H1 (cell line): ENCODE results near the gene MYCBPAP. TPM values are rescaled to one million over a fixed set of nuclear protein-coding genes. Genes with fewer than 3 reads are reported as not detected.

Source experiments
- BACH1 ChIP-seq: IDR thresholded peaks from 2 replicates; pipeline ENCODE4 v1.6.1; 2012; ENCODE audit warnings: low read length, improper control_type of control experiment
- BCL11A ChIP-seq, 2 experiments: IDR thresholded peaks; one replicate each; pipeline ENCODE4 v1.6.1; 2011; ENCODE audit warnings: low read depth in 2 of 2, low read length in 2 of 2, mild to moderate bottlenecking in 2 of 2
- CHD2 ChIP-seq: IDR thresholded peaks from 2 replicates; pipeline ENCODE4 v1.6.1; 2012; ENCODE audit warnings: low read length, improper control_type of control experiment
- CTCF ChIP-seq, 3 experiments: IDR thresholded peaks; 1 replicate in 2 of 3; 2 replicates in 1 of 3; pipeline versions ENCODE4 v1.5.1 to v1.6.1; 2011; ENCODE audit warnings: low read length in 3 of 3, mild to moderate bottlenecking in 3 of 3, inconsistent platforms in 2 of 3, low read depth in 1 of 3, moderate library complexity in 1 of 3; ENCODE audit not compliant: insufficient read depth in 1 of 3; ENCODE audit errors: control extremely low read depth in 1 of 3
- E2F6 ChIP-seq: IDR thresholded peaks from 2 replicates; pipeline ENCODE4 v1.6.1; 2012; ENCODE audit warnings: inconsistent platforms
- EZH2 ChIP-seq: fragments of 200-600 bp; sonication (generic); IDR thresholded peaks from 2 replicates; pipeline ENCODE4 v1.7.1; 2012; ENCODE audit warnings: low read depth, mild to moderate bottlenecking, moderate library complexity, low read length, inconsistent platforms; ENCODE audit not compliant: severe bottlenecking
- GABPA ChIP-seq: IDR thresholded peaks from 2 replicates; pipeline ENCODE4 v1.6.1; 2011; ENCODE audit warnings: mild to moderate bottlenecking, low read length, moderate library complexity, borderline replicate concordance; ENCODE audit not compliant: insufficient read depth
- GTF2F1 ChIP-seq: IDR thresholded peaks from 2 replicates; pipeline ENCODE4 v1.6.1; 2012; ENCODE audit warnings: low read depth, low read length, improper control_type of control experiment, borderline replicate concordance
- JUN ChIP-seq: IDR thresholded peaks from 2 replicates; pipeline ENCODE4 v1.6.1; 2011; ENCODE audit warnings: low read depth, mild to moderate bottlenecking, improper control_type of control experiment, low read length
- KDM5A ChIP-seq: fragments of 200-600 bp; IDR thresholded peaks from 2 replicates; pipeline ENCODE4 v1.7.1; 2012; ENCODE audit warnings: mild to moderate bottlenecking, low read length, inconsistent platforms, mixed read lengths
- MAX ChIP-seq: IDR thresholded peaks from 2 replicates; pipeline ENCODE4 v1.6.1; 2012; ENCODE audit warnings: inconsistent platforms
- NRF1 ChIP-seq: IDR thresholded peaks from 2 replicates; pipeline ENCODE4 v1.6.1; 2011; ENCODE audit warnings: mild to moderate bottlenecking, low read depth, low read length, improper control_type of control experiment
- POU5F1 ChIP-seq: IDR thresholded peaks from 2 replicates; pipeline ENCODE4 v1.6.1; 2011; ENCODE audit warnings: low read depth, mild to moderate bottlenecking, low read length, moderate library complexity
- SP4 ChIP-seq: IDR thresholded peaks from 2 replicates; pipeline ENCODE4 v1.6.1; 2012; ENCODE audit warnings: low read length, inconsistent platforms
- SRF ChIP-seq: IDR thresholded peaks from 2 replicates; pipeline ENCODE4 v1.6.1; 2011; ENCODE audit warnings: mild to moderate bottlenecking, low read depth, low read length, moderate library complexity
- SUZ12 ChIP-seq: fragments of 200-600 bp; sonication (generic); IDR thresholded peaks from 2 replicates; pipeline ENCODE4 v1.6.1; 2012; ENCODE audit warnings: mild to moderate bottlenecking, inconsistent platforms, low read length, moderate library complexity, mixed read lengths
- TAF7 ChIP-seq: optimal IDR thresholded peaks from 2 replicates; pipeline ENCODE3; 2011; ENCODE audit warnings: low read depth, mild to moderate bottlenecking, inconsistent platforms, low read length, moderate library complexity, borderline replicate concordance
- TEAD4 ChIP-seq: IDR thresholded peaks from 2 replicates; pipeline ENCODE4 v1.6.1; 2012; ENCODE audit warnings: low read depth, low read length, inconsistent platforms, mixed read lengths
- polyA plus RNA-seq, 7 experiments: library from polyadenylated mRNA; depleted of rRNA in 3 of 7; stranded (reverse) in 5 of 7; unstranded in 2 of 7; fragments of >200 nt in 5 of 7; fragments of 200-250 nt in 2 of 7; gene quantifications; 1 replicate in 5 of 7; 2 replicates in 1 of 7; 4 replicates in 1 of 7; pipeline versions ENCODE4 v1.2.1 to v1.2.3, GENCODE V29; 2011 to 2013; ENCODE audit warnings: missing spikeins in 2 of 7, mixed read lengths in 2 of 7
- total RNA-seq: library from RNA; stranded (reverse); fragmentation: NEBNext Ultra II Directional; extraction: Animal tissue kit (Norgen Biotek cat#: 25700); gene quantifications from 2 replicates; pipeline ENCODE4 v1.2.1, GENCODE V29; 2021
- TF ChIP-seq, protein P1 (sequence below): IDR thresholded peaks from 2 replicates; pipeline ENCODE4 v1.6.1; 2012; ENCODE audit warnings: low read length, inconsistent platforms

Gene MYCBPAP
- total and polyA plus RNA-seq, 2 of the 8 experiments (the other 6 are each of a cell fraction or from before 2014, with no cell fraction given), result 0.89 to 3.3 TPM

- TF ChIP-seq CTCF (IDR thresholded peaks at IDR 0.05; ENCODE audit: control extremely low read depth in 1 of 3, insufficient read depth in 1 of 3, low read depth in 1 of 3, low read length in 3 of 3) (peak; percentile 96 to 99 (median 98)), GTF2F1 (0 out of 2 replicates have a peak, but pooled peaks have one; percentile 54), SP4 (peak; percentile 98), GABPA (peak; percentile 51; the same call in 1 of the 2 replicates), MAX (peak; percentile 83), BCL11A (IDR thresholded peaks at IDR 0.05; ENCODE audit: low read depth in 2 of 2, low read length in 2 of 2) (no peak), EZH2 (no peak), E2F6 (no peak), KDM5A (peak; percentile 84), JUN (no peak), POU5F1 (no peak), CHD2 (no peak), SUZ12 (no peak), NRF1 (no peak), BACH1 (no peak), TEAD4 (peak; percentile 64; the same call in 1 of the 2 replicates), SRF (no peak), TAF7 (no peak)
- TF ChIP-seq, protein P1, sequence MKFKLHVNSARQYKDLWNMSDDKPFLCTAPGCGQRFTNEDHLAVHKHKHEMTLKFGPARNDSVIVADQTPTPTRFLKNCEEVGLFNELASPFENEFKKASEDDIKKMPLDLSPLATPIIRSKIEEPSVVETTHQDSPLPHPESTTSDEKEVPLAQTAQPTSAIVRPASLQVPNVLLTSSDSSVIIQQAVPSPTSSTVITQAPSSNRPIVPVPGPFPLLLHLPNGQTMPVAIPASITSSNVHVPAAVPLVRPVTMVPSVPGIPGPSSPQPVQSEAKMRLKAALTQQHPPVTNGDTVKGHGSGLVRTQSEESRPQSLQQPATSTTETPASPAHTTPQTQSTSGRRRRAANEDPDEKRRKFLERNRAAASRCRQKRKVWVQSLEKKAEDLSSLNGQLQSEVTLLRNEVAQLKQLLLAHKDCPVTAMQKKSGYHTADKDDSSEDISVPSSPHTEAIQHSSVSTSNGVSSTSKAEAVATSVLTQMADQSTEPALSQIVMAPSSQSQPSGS, result 0 out of 2 replicates have a peak, but pooled peaks have one; percentile 65
These were observed 42.6 kb downstream of the MYCBPAP start (continued) for GRCh38 chr17:50550661-50551432.
